HEK293 (cell line): ENCODE measurements around the gene PPP5C.

Source experiments
- CTCF ChIA-PET: fragments of 350-600 bp; formaldehyde crosslinking; extraction: SDS; loops from one replicate; lab custom pipeline; 2021; ENCODE audit warnings: antibody characterized with exemption; lab: Yijun Ruan, JAX
- POLR2A ChIA-PET: fragments of 300-600 bp; formaldehyde crosslinking; extraction: SDS; loops from one replicate; lab custom pipeline; 2020; ENCODE audit warnings: antibody characterized with exemption, inconsistent platforms; lab: Yijun Ruan, JAX
- H3K27ac ChIP-seq: fragments of 200-500 bp; sonication (Bioruptor generic); 2 replicates; pipeline ENCODE4 v1.5.1; 2014; ENCODE audit warnings: low read depth, low read length, control low read depth, inconsistent platforms; ENCODE audit errors: extremely low read depth
- H3K36me3 ChIP-seq, 2 experiments: fragments of 200-500 bp in 1 of 2; sonication (Bioruptor generic) in 1 of 2; 1 replicate in 1 of 2; 2 replicates in 1 of 2; pipeline ENCODE4 v1.5.1; 2014 to 2017; ENCODE audit warnings: inconsistent platforms in 2 of 2, low read length in 2 of 2; ENCODE audit not compliant: control insufficient read depth in 2 of 2, insufficient read depth in 1 of 2
- H3K4me1 ChIP-seq: fragments of 200-500 bp; sonication (Bioruptor generic); 2 replicates; pipeline ENCODE4 v1.5.1; 2014; ENCODE audit warnings: mild to moderate bottlenecking, low read length, inconsistent platforms; ENCODE audit not compliant: control insufficient read depth, insufficient read depth
- H3K4me3 ChIP-seq: 2 replicates; pipeline ENCODE4 v1.5.1; 2011; ENCODE audit warnings: low read depth, mild to moderate bottlenecking, control low read depth, low read length, moderate library complexity
- H3K9me3 ChIP-seq: fragments of 200-500 bp; sonication (Bioruptor generic); 2 replicates; pipeline ENCODE4 v1.5.1; 2014; ENCODE audit warnings: low read depth, low read length, inconsistent platforms; ENCODE audit not compliant: control insufficient read depth, insufficient read depth
- BCL11B ChIP-seq: fragments of 450-650 bp; formaldehyde crosslinking; IDR thresholded peaks from 2 replicates; pipeline ENCODE4 v1.5.1; 2016; ENCODE audit warnings: low read depth, missing biosample characterization, missing genetic modification characterization
- GLIS1 ChIP-seq: fragments of 450-650 bp; formaldehyde crosslinking; IDR thresholded peaks from 2 replicates; pipeline ENCODE4 v1.5.1; 2016; ENCODE audit warnings: missing biosample characterization, missing genetic modification characterization
- YY1 ChIP-seq: fragments of 450-650 bp; formaldehyde crosslinking; IDR thresholded peaks from 2 replicates; pipeline ENCODE4 v1.5.1; 2018; ENCODE audit warnings: missing biosample characterization, missing genetic modification characterization
- ZBTB20 ChIP-seq: fragments of 450-650 bp; formaldehyde crosslinking; IDR thresholded peaks from 2 replicates; pipeline ENCODE4 v1.5.1; 2016; ENCODE audit warnings: missing biosample characterization, missing genetic modification characterization
- ZEB2 ChIP-seq: fragments of 450-650 bp; formaldehyde crosslinking; IDR thresholded peaks from 2 replicates; pipeline ENCODE4 v1.5.1; 2016; ENCODE audit warnings: missing biosample characterization, missing genetic modification characterization
- ZNF157 ChIP-seq: fragments of 450-650 bp; formaldehyde crosslinking; IDR thresholded peaks from 2 replicates; pipeline ENCODE4 v1.5.1; 2016; ENCODE audit warnings: missing biosample characterization, missing genetic modification characterization
- ZNF184 ChIP-seq: fragments of 450-650 bp; IDR thresholded peaks from 2 replicates; pipeline ENCODE4 v1.5.1; 2018; ENCODE audit warnings: missing biosample characterization, mild to moderate bottlenecking, missing genetic modification characterization
- ZNF302 ChIP-seq: fragments of 450-650 bp; formaldehyde crosslinking; IDR thresholded peaks from 2 replicates; pipeline ENCODE4 v1.5.1; 2016; ENCODE audit warnings: missing biosample characterization, missing genetic modification characterization, low read depth
- ZNF37A ChIP-seq: fragments of 450-650 bp; IDR thresholded peaks from 2 replicates; pipeline ENCODE4 v1.5.1; 2018; ENCODE audit warnings: missing biosample characterization, missing genetic modification characterization
- ZNF416 ChIP-seq: fragments of 450-650 bp; formaldehyde crosslinking; IDR thresholded peaks from 2 replicates; pipeline ENCODE4 v1.5.1; 2016; ENCODE audit warnings: missing biosample characterization, missing genetic modification characterization
- ZNF426 ChIP-seq: fragments of 450-650 bp; formaldehyde crosslinking; IDR thresholded peaks from 2 replicates; pipeline ENCODE4 v1.5.1; 2017; ENCODE audit warnings: missing biosample characterization, missing genetic modification characterization, mild to moderate bottlenecking, inconsistent platforms, moderate library complexity
- ZNF521 ChIP-seq: fragments of 450-650 bp; formaldehyde crosslinking; IDR thresholded peaks from 2 replicates; pipeline ENCODE4 v1.5.1; 2017; ENCODE audit warnings: missing biosample characterization, mild to moderate bottlenecking, missing genetic modification characterization
- ZNF558 ChIP-seq: fragments of 450-650 bp; formaldehyde crosslinking; IDR thresholded peaks from 2 replicates; pipeline ENCODE4 v1.5.1; 2016; ENCODE audit warnings: missing biosample characterization, missing genetic modification characterization
- ZNF785 ChIP-seq: fragments of 450-650 bp; formaldehyde crosslinking; IDR thresholded peaks from 2 replicates; pipeline ENCODE4 v1.5.1; 2016; ENCODE audit warnings: missing biosample characterization, missing genetic modification characterization
- ZNF791 ChIP-seq: fragments of 450-650 bp; formaldehyde crosslinking; IDR thresholded peaks from 2 replicates; pipeline ENCODE4 v1.5.1; 2016; ENCODE audit warnings: missing biosample characterization, missing genetic modification characterization
- TF ChIP-seq, protein P1 (sequence below): fragments of 450-650 bp; formaldehyde crosslinking; IDR thresholded peaks from 2 replicates; pipeline ENCODE4 v1.5.1; 2016; ENCODE audit warnings: missing biosample characterization, missing genetic modification characterization, low read depth
- TF ChIP-seq, protein P2 (sequence below): fragments of 450-650 bp; formaldehyde crosslinking; IDR thresholded peaks from 2 replicates; pipeline ENCODE4 v1.5.1; 2016; ENCODE audit warnings: missing biosample characterization, missing genetic modification characterization
- TF ChIP-seq, protein P3 (sequence below): fragments of 450-650 bp; formaldehyde crosslinking; IDR thresholded peaks from 2 replicates; pipeline ENCODE4 v1.5.1; 2016; ENCODE audit warnings: missing biosample characterization, missing genetic modification characterization
- TF ChIP-seq, protein P4 (sequence below): fragments of 450-650 bp; formaldehyde crosslinking; IDR thresholded peaks from 2 replicates; pipeline ENCODE4 v1.5.1; 2016; ENCODE audit warnings: missing biosample characterization, missing genetic modification characterization
- TF ChIP-seq, protein P5 (sequence below): fragments of 450-650 bp; formaldehyde crosslinking; IDR thresholded peaks from 2 replicates; pipeline ENCODE4 v1.5.1; 2016; ENCODE audit warnings: missing biosample characterization, missing genetic modification characterization, low read depth
- TF ChIP-seq, protein P6 (sequence below): fragments of 450-650 bp; formaldehyde crosslinking; IDR thresholded peaks from 2 replicates; pipeline ENCODE4 v1.5.1; 2016; ENCODE audit warnings: missing biosample characterization, missing genetic modification characterization
- TF ChIP-seq, protein P7 (sequence below): fragments of 450-650 bp; formaldehyde crosslinking; IDR thresholded peaks from 2 replicates; pipeline ENCODE4 v1.5.1; 2017; ENCODE audit warnings: missing biosample characterization, missing genetic modification characterization

Gene PPP5C

DNA sequence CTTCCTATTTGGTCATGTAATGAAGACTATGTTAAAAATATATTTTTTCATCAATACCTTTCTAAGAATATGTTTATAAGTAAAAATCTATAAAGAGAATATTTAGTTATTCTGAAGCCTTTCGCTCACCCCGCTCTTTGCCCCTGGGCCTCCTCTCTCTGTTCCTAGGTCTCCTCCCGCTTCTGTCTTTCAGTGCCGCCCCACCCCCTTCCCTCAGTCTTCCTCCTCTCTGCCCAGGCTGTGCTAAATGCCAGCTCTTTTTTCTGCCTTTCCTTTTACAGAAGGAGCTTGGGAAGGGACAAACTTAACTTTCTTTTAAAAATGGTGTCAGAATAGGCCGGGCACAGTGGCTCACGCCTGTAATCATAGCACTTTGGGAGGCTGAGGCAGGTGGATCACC, 27.3 kb upstream of the PPP5C start (continued):
- TF ChIP-seq, protein P1, sequence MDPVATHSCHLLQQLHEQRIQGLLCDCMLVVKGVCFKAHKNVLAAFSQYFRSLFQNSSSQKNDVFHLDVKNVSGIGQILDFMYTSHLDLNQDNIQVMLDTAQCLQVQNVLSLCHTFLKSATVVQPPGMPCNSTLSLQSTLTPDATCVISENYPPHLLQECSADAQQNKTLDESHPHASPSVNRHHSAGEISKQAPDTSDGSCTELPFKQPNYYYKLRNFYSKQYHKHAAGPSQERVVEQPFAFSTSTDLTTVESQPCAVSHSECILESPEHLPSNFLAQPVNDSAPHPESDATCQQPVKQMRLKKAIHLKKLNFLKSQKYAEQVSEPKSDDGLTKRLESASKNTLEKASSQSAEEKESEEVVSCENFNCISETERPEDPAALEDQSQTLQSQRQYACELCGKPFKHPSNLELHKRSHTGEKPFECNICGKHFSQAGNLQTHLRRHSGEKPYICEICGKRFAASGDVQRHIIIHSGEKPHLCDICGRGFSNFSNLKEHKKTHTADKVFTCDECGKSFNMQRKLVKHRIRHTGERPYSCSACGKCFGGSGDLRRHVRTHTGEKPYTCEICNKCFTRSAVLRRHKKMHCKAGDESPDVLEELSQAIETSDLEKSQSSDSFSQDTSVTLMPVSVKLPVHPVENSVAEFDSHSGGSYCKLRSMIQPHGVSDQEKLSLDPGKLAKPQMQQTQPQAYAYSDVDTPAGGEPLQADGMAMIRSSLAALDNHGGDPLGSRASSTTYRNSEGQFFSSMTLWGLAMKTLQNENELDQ (tag by site-specific recombination), result no peak

DNA sequence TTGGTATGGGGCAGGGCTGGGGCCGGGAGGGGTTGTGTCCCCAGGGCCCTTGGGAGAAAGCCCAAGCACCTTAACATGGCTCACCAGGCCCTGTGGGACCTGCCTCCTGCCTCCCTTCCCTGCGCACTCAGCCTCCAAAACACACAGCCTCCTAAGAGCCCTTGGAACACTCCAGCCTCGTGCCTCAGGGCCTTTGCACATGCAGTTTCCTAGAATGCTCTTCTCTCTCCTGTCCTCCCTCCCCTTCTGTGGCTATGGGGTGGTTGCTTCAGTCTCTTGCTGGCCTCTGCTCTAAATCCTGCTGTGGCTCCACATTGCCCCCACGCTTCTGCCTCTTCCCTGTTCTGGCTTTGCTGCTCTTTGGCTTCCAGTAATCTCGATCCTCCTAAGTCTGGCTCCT, 26.3 kb upstream of the PPP5C start:
- Histone ChIP-seq H3K36me3 (no peaks in the 10 kb centered on the region), H3K4me3 (no peak overlapping the region), H3K9me3 (no peaks in the 10 kb centered on the region), H3K27ac (no peak overlapping the region), H3K4me1 (no peaks in the 10 kb centered on the region)
- CTCF ChIA-PET, result interaction anchor here (0.8 kb wide), 1 partner anchor 26 kb away, joined by 4 read pairs; the partner anchor contains the start of gene PPP5C
- POLR2A ChIA-PET, result interaction anchor here (0.7 kb wide), 1 partner anchor 345 kb away, joined by 3 read pairs; no protein-coding TSS in a partner anchor
- TF ChIP-seq ZNF416 (tag by site-specific recombination), result no peak
- no peak for TF ChIP-seq GLIS1 (tag by site-specific recombination)
- no peak for TF ChIP-seq ZEB2 (tag by site-specific recombination)
- TF ChIP-seq ZNF157 (tag by site-specific recombination), result no peak
- TF ChIP-seq ZNF302 (tag by site-specific recombination), result no peak
- no peak for TF ChIP-seq ZNF791 (tag by site-specific recombination)
- TF ChIP-seq, protein P2, sequence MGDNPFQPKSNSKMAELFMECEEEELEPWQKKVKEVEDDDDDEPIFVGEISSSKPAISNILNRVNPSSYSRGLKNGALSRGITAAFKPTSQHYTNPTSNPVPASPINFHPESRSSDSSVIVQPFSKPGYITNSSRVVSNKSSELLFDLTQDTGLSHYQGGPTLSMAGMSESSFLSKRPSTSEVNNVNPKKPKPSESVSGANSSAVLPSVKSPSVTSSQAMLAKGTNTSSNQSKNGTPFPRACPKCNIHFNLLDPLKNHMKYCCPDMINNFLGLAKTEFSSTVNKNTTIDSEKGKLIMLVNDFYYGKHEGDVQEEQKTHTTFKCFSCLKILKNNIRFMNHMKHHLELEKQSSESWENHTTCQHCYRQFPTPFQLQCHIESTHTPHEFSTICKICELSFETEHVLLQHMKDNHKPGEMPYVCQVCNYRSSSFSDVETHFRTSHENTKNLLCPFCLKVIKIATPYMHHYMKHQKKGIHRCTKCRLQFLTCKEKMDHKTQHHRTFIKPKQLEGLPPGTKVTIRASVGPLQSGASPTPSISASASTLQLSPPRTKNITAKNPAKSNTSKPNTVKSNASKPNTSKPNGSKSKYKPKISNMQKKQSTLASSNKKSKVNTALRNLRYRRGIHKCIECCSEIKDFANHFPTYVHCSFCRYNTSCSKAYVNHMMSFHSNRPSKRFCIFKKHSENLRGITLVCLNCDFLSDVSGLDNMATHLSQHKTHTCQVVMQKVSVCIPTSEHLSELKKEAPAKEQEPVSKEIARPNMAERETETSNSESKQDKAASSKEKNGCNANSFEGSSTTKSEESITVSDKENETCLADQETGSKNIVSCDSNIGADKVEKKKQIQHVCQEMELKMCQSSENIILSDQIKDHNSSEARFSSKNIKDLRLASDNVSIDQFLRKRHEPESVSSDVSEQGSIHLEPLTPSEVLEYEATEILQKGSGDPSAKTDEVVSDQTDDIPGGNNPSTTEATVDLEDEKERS (tag by site-specific recombination), result 0 out of 2 replicates have a peak, but pooled peaks have one; percentile 52
- no peak for TF ChIP-seq BCL11B
- no peak for TF ChIP-seq ZBTB20
- TF ChIP-seq ZNF785, result no peak
- TF ChIP-seq, protein P3, sequence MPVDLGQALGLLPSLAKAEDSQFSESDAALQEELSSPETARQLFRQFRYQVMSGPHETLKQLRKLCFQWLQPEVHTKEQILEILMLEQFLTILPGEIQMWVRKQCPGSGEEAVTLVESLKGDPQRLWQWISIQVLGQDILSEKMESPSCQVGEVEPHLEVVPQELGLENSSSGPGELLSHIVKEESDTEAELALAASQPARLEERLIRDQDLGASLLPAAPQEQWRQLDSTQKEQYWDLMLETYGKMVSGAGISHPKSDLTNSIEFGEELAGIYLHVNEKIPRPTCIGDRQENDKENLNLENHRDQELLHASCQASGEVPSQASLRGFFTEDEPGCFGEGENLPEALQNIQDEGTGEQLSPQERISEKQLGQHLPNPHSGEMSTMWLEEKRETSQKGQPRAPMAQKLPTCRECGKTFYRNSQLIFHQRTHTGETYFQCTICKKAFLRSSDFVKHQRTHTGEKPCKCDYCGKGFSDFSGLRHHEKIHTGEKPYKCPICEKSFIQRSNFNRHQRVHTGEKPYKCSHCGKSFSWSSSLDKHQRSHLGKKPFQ (tag by site-specific recombination), result no peak
- TF ChIP-seq ZNF37A, result no peak
- TF ChIP-seq ZNF426 (tag by site-specific recombination), result no peak
- TF ChIP-seq, protein P4, sequence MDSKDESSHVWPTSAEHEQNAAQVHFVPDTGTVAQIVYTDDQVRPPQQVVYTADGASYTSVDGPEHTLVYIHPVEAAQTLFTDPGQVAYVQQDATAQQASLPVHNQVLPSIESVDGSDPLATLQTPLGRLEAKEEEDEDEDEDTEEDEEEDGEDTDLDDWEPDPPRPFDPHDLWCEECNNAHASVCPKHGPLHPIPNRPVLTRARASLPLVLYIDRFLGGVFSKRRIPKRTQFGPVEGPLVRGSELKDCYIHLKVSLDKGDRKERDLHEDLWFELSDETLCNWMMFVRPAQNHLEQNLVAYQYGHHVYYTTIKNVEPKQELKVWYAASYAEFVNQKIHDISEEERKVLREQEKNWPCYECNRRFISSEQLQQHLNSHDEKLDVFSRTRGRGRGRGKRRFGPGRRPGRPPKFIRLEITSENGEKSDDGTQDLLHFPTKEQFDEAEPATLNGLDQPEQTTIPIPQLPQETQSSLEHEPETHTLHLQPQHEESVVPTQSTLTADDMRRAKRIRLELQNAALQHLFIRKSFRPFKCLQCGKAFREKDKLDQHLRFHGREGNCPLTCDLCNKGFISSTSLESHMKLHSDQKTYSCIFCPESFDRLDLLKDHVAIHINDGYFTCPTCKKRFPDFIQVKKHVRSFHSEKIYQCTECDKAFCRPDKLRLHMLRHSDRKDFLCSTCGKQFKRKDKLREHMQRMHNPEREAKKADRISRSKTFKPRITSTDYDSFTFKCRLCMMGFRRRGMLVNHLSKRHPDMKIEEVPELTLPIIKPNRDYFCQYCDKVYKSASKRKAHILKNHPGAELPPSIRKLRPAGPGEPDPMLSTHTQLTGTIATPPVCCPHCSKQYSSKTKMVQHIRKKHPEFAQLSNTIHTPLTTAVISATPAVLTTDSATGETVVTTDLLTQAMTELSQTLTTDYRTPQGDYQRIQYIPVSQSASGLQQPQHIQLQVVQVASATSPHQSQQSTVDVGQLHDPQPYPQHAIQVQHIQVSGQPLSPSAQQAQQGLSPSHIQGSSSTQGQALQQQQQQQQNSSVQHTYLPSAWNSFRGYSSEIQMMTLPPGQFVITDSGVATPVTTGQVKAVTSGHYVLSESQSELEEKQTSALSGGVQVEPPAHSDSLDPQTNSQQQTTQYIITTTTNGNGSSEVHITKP (tag by site-specific recombination), result no peak
- no peak for TF ChIP-seq ZNF184 (tag by site-specific recombination)
- no peak for TF ChIP-seq ZNF558
- TF ChIP-seq, protein P5, sequence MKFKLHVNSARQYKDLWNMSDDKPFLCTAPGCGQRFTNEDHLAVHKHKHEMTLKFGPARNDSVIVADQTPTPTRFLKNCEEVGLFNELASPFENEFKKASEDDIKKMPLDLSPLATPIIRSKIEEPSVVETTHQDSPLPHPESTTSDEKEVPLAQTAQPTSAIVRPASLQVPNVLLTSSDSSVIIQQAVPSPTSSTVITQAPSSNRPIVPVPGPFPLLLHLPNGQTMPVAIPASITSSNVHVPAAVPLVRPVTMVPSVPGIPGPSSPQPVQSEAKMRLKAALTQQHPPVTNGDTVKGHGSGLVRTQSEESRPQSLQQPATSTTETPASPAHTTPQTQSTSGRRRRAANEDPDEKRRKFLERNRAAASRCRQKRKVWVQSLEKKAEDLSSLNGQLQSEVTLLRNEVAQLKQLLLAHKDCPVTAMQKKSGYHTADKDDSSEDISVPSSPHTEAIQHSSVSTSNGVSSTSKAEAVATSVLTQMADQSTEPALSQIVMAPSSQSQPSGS (tag by site-specific recombination), result no peak
- TF ChIP-seq ZNF521 (tag by site-specific recombination), result no peak
- TF ChIP-seq, protein P6, sequence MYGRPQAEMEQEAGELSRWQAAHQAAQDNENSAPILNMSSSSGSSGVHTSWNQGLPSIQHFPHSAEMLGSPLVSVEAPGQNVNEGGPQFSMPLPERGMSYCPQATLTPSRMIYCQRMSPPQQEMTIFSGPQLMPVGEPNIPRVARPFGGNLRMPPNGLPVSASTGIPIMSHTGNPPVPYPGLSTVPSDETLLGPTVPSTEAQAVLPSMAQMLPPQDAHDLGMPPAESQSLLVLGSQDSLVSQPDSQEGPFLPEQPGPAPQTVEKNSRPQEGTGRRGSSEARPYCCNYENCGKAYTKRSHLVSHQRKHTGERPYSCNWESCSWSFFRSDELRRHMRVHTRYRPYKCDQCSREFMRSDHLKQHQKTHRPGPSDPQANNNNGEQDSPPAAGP (tag by site-specific recombination), result no peak
- TF ChIP-seq YY1, result no peak
- TF ChIP-seq, protein P7, sequence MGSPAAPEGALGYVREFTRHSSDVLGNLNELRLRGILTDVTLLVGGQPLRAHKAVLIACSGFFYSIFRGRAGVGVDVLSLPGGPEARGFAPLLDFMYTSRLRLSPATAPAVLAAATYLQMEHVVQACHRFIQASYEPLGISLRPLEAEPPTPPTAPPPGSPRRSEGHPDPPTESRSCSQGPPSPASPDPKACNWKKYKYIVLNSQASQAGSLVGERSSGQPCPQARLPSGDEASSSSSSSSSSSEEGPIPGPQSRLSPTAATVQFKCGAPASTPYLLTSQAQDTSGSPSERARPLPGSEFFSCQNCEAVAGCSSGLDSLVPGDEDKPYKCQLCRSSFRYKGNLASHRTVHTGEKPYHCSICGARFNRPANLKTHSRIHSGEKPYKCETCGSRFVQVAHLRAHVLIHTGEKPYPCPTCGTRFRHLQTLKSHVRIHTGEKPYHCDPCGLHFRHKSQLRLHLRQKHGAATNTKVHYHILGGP, result peak; percentile 45
